ENCODE data around the gene P2RY2. TPM values are rescaled to one million over a fixed set of nuclear protein-coding genes. Genes with fewer than 3 reads are reported as not detected.

The P2RY2 gene
- polyA plus RNA-seq, 1 experiment = not detected

- no peak for TF ChIP-seq CTCF (IDR thresholded peaks at IDR 0.05; ENCODE audit: low read depth, low read length)
- no peaks in the 10 kb centered on the region for H3K9me3 ChIP-seq (ENCODE audit: control insufficient read depth, insufficient read depth, low read length)
- no peak overlapping the region for H3K27ac ChIP-seq (ENCODE audit: low read depth, low read length)
- ChIA-PET POLR2A (no interaction called here), CTCF (interaction anchor here (1.1 to 1.5 kb wide), 3 partner anchors 27 to 130 kb away, joined by 3 to 4 read pairs (median 4); no protein-coding TSS in a partner anchor)
- peaks cover 4% of the 10 kb centered on the region for H3K27me3 ChIP-seq (ENCODE audit: control insufficient read depth, insufficient read depth, low read length)
- no peak for DNase-seq (ENCODE audit: low read depth, low spot score)
- H3K4me3 ChIP-seq (ENCODE audit: low read depth, low read length) = no peak overlapping the region
These were observed 12.3 kb upstream of the P2RY2 start for GRCh38 chr11:73205661-73206343.

- no peak for DNase-seq (ENCODE audit: low read depth, low spot score)
- TF ChIP-seq CTCF (IDR thresholded peaks at IDR 0.05; ENCODE audit: low read depth, low read length) = no peak
- Histone ChIP-seq H3K9me3 (ENCODE audit: control insufficient read depth, insufficient read depth, low read length) (no peaks in the 10 kb centered on the region), H3K4me3 (ENCODE audit: low read depth, low read length) (no peak overlapping the region), H3K27me3 (ENCODE audit: control insufficient read depth, insufficient read depth, low read length) (peaks cover 4% of the 10 kb centered on the region), H3K27ac (ENCODE audit: low read depth, low read length) (no peak overlapping the region)
- ChIA-PET POLR2A (no interaction called here), CTCF (interaction anchor here (0.7 to 1.5 kb wide), 3 partner anchors 28 to 36 kb away, joined by 3 to 4 read pairs (median 3); no protein-coding TSS in a partner anchor)
These were observed 11.3 kb upstream of the P2RY2 start for GRCh38 chr11:73206801-73207200.

- CTCF ChIA-PET = no interaction called here
- no peak for DNase-seq (ENCODE audit: low read depth, low spot score)
- POLR2A ChIA-PET = no interaction called here
- peaks cover 2% of the 10 kb centered on the region for H3K27me3 ChIP-seq (ENCODE audit: control insufficient read depth, insufficient read depth, low read length)
- no peak overlapping the region for H3K27ac ChIP-seq (ENCODE audit: low read depth, low read length)
- no peak overlapping the region for H3K4me3 ChIP-seq (ENCODE audit: low read depth, low read length)
- TF ChIP-seq CTCF (IDR thresholded peaks at IDR 0.05; ENCODE audit: low read depth, low read length) = no peak
- H3K9me3 ChIP-seq (ENCODE audit: control insufficient read depth, insufficient read depth, low read length) = no peaks in the 10 kb centered on the region
These were observed 8.2 kb upstream of the P2RY2 start for GRCh38 chr11:73209892-73210291.

- POLR2A ChIA-PET = no interaction called here
- DNase-seq (ENCODE audit: low read depth, low spot score) = no peak
- no peak for TF ChIP-seq CTCF (IDR thresholded peaks at IDR 0.05; ENCODE audit: low read depth, low read length)
- H3K27ac ChIP-seq (ENCODE audit: low read depth, low read length) = no peak overlapping the region
- peaks cover 2% of the 10 kb centered on the region for H3K27me3 ChIP-seq (ENCODE audit: control insufficient read depth, insufficient read depth, low read length)
- no peaks in the 10 kb centered on the region for H3K9me3 ChIP-seq (ENCODE audit: control insufficient read depth, insufficient read depth, low read length)
- H3K4me3 ChIP-seq (ENCODE audit: low read depth, low read length) = no peak overlapping the region
- CTCF ChIA-PET = no interaction called here
These were observed 7.0 kb upstream of the P2RY2 start for GRCh38 chr11:73210916-73211667.
